ENCODE measurements around the gene DPP7.

DPP7 gene

DNA sequence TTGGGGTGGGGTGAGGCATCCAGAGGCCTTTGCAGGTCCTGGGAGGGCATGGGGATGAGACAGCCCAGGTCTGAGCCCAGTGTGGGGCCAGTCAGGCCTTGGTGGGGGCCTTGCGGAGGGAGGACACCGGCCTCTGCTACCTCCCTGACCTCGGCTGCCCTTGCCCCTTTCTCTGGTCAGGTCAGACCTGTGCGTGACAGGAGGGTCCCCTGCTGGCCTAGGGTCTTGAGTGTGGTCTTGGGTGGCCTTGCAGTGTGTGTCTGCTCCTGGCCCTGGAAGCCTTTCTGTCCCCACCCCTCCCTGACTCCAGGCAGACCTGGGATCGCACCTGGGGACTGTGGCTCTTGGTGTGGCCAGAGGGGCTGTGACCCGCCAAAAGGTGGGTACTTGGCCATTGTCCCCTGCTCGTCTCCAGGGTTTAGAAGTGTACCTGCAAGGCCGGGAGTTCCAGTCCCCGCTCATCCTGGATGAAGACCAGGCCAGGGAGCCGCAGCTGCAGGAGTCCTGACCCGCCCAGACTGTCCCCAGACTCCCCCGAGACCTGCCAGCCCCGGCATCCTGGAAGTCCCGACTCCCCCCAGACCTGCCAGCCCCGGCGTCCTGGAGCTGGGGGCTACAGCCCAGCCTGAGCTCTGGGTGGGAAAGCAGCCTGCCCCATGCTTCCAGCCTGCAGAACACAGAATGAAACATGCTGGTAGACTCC, 32.2 kb downstream of the DPP7 start:
- peaks cover 37% of the 10 kb centered on the region for H3K4me1 ChIP-seq (ENCODE audit: low read length)
- peaks cover 44% of the 10 kb centered on the region for H3K36me3 ChIP-seq (replicated peaks; ENCODE audit: low read depth, low read length)
- TF ChIP-seq, protein P1, sequence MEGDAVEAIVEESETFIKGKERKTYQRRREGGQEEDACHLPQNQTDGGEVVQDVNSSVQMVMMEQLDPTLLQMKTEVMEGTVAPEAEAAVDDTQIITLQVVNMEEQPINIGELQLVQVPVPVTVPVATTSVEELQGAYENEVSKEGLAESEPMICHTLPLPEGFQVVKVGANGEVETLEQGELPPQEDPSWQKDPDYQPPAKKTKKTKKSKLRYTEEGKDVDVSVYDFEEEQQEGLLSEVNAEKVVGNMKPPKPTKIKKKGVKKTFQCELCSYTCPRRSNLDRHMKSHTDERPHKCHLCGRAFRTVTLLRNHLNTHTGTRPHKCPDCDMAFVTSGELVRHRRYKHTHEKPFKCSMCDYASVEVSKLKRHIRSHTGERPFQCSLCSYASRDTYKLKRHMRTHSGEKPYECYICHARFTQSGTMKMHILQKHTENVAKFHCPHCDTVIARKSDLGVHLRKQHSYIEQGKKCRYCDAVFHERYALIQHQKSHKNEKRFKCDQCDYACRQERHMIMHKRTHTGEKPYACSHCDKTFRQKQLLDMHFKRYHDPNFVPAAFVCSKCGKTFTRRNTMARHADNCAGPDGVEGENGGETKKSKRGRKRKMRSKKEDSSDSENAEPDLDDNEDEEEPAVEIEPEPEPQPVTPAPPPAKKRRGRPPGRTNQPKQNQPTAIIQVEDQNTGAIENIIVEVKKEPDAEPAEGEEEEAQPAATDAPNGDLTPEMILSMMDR (IDR thresholded peaks at IDR 0.05; ENCODE audit: low read depth, low read length): no peak
- H2AFZ ChIP-seq (ENCODE audit: low read depth, low read length): no peak overlapping the region
- peaks cover 30% of the 10 kb centered on the region for H4K20me1 ChIP-seq (ENCODE audit: insufficient read depth, low read length)
- H3K9ac ChIP-seq (ENCODE audit: low read length): no peak overlapping the region
- H3K79me2 ChIP-seq (ENCODE audit: low read length): peaks cover 20% of the 10 kb centered on the region
- H3K4me2 ChIP-seq (ENCODE audit: low read length): no peak overlapping the region
- no peaks in the 10 kb centered on the region for H3K9me3 ChIP-seq (ENCODE audit: insufficient read depth, low read length)
- H3K27me3 ChIP-seq (ENCODE audit: low read depth, low read length): no peaks in the 10 kb centered on the region
- H3K27ac ChIP-seq (ENCODE audit: low read length): peak overlapping the region; percentile 82; the same call in 1 of the 2 replicates
- H3K4me3 ChIP-seq (ENCODE audit: low read length): no peak overlapping the region

DNA sequence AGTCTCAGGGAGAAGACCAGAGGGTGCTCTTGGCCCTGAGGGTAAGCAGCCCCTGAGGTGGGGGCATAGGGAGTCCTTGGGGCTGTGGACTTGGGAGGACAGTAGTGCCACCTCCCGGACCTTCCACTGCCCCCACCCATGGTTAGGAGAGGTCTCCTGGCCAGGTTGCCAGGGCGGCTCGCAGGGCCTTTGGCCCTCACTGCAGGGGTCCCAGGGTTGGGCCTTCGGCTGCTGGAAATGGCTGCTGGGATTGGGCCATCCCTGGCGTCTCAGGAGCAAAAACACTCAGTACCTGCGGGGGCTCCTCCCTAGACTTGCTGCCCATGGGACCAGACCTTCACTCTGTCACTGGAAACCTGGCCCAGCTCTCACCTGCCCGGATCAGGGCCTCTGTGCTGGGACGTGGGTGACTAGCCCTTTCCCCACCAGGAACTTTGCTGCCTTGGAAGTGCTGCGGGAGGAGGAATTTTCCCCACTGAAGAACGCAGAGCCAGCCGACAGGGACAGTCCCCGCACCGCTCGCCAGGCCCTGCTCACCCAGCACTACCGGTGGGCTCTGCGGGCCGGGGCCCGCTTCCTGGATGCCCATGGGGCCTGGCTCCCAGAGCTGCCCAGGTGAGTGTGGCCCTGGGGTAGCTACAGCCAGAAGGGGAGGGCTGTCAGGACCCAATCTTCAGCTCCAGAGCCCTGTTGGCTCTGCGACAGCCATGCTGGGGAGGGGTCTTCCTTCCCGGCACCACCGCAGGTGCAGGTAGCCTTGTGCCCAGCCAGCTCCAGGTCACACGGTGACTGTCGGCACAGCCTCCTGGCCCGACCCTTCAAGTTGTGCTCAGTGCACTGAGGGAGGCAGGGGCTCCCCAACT, 34.0 kb downstream of the DPP7 start:
- Histone ChIP-seq H3K27me3 (ENCODE audit: low read depth, low read length) (no peaks in the 10 kb centered on the region), H3K36me3 (replicated peaks; ENCODE audit: low read depth, low read length) (peaks cover 44% of the 10 kb centered on the region), H3K9ac (ENCODE audit: low read length) (no peak overlapping the region), H3K27ac (ENCODE audit: low read length) (no peak overlapping the region), H3K4me3 (ENCODE audit: low read length) (no peak overlapping the region), H3K4me1 (ENCODE audit: low read length) (peaks cover 37% of the 10 kb centered on the region), H3K79me2 (ENCODE audit: low read length) (peaks cover 12% of the 10 kb centered on the region), H4K20me1 (ENCODE audit: insufficient read depth, low read length) (peaks cover 30% of the 10 kb centered on the region), H3K9me3 (ENCODE audit: insufficient read depth, low read length) (no peaks in the 10 kb centered on the region), H3K4me2 (ENCODE audit: low read length) (no peak overlapping the region), H2AFZ (ENCODE audit: low read depth, low read length) (no peak overlapping the region)
- no peak for TF ChIP-seq EZH2phosphoT487 (IDR thresholded peaks at IDR 0.05; ENCODE audit: low read depth)
- TF ChIP-seq, protein P1 (IDR thresholded peaks at IDR 0.05; ENCODE audit: low read depth, low read length): no peak

DNA sequence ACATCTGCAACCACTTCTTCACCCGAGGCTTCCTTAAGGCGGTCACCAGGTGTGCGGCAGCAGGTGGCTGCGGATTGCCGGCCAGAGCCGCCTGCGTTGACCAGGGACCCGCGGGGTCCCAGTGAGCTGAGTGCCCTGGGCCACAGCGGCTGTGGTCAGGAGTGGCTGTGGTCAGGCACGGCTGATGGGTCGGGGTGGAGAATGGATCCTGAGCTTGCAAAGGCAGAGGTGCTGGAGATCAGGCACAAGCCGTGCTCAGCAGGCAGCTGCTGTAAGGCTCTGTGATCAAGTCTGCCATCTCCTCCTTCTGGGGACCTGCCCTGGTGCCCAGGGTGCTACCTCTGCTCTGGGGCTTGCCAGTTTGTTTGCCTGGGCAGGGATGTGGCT, 35.1 kb downstream of the DPP7 start:
- H3K9ac ChIP-seq (ENCODE audit: low read length): no peak overlapping the region
- H3K36me3 ChIP-seq (replicated peaks; ENCODE audit: low read depth, low read length): peaks cover 40% of the 10 kb centered on the region
- H2AFZ ChIP-seq (ENCODE audit: low read depth, low read length): no peak overlapping the region
- H3K4me1 ChIP-seq (ENCODE audit: low read length): peaks cover 28% of the 10 kb centered on the region
- H3K27me3 ChIP-seq (ENCODE audit: low read depth, low read length): no peaks in the 10 kb centered on the region
- H3K9me3 ChIP-seq (ENCODE audit: insufficient read depth, low read length): no peaks in the 10 kb centered on the region
- TF ChIP-seq EZH2phosphoT487 (IDR thresholded peaks at IDR 0.05; ENCODE audit: low read depth): no peak
- TF ChIP-seq, protein P1 (IDR thresholded peaks at IDR 0.05; ENCODE audit: low read depth, low read length): no peak
- H4K20me1 ChIP-seq (ENCODE audit: insufficient read depth, low read length): peaks cover 30% of the 10 kb centered on the region
- no peak overlapping the region for H3K4me2 ChIP-seq (ENCODE audit: low read length)
- peaks cover 10% of the 10 kb centered on the region for H3K79me2 ChIP-seq (ENCODE audit: low read length)
- no peak overlapping the region for H3K27ac ChIP-seq (ENCODE audit: low read length)
- H3K4me3 ChIP-seq (ENCODE audit: low read length): no peak overlapping the region

DNA sequence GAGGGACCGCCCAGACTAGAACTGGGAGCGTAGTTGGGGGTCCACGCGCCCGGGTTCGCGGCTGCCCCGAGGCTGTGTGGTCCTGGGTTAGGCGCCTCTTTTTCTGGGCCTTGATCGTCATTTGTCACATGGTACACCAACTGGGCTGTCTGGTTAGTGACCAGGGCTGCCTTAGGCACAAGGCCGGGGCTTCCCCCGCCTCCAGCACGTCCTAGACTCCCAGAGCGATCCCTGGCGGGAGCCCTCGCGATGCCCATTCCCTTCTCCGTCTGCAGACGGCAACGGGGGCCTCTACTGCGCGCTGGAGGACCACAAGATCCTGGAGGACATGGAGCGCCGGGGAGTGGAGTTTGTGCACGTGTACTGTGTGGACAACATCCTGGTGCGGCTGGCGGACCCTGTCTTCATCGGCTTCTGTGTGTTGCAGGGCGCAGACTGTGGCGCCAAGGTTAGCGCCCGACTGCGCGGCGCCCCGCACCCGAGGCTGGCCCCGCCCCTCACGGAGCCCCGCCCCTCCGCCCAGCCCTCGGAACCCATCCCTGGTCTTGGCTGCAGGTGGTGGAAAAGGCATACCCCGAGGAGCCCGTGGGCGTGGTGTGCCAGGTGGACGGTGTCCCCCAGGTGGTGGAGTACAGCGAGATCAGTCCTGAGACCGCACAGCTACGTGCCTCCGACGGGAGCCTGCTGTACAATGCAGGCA, 35.7 kb downstream of the DPP7 start:
- no peak overlapping the region for H2AFZ ChIP-seq (ENCODE audit: low read depth, low read length)
- H4K20me1 ChIP-seq (ENCODE audit: insufficient read depth, low read length): peaks cover 30% of the 10 kb centered on the region
- H3K4me1 ChIP-seq (ENCODE audit: low read length): peaks cover 23% of the 10 kb centered on the region
- no peak overlapping the region for H3K27ac ChIP-seq (ENCODE audit: low read length)
- no peaks in the 10 kb centered on the region for H3K27me3 ChIP-seq (ENCODE audit: low read depth, low read length)
- TF ChIP-seq EZH2phosphoT487 (IDR thresholded peaks at IDR 0.05; ENCODE audit: low read depth): no peak
- TF ChIP-seq, protein P1 (IDR thresholded peaks at IDR 0.05; ENCODE audit: low read depth, low read length): no peak
- H3K36me3 ChIP-seq (replicated peaks; ENCODE audit: low read depth, low read length): peaks cover 39% of the 10 kb centered on the region
- H3K79me2 ChIP-seq (ENCODE audit: low read length): peaks cover 10% of the 10 kb centered on the region
- no peaks in the 10 kb centered on the region for H3K9me3 ChIP-seq (ENCODE audit: insufficient read depth, low read length)
- peak overlapping the region; percentile 85 for H3K4me2 ChIP-seq (ENCODE audit: low read length)
- peak overlapping the region; percentile 89 for H3K4me3 ChIP-seq (ENCODE audit: low read length)
- H3K9ac ChIP-seq (ENCODE audit: low read length): no peak overlapping the region
